ENCODE results near the gene DNAJC16. TPM values are rescaled to one million over a fixed set of nuclear protein-coding genes. Genes with fewer than 3 reads are reported as not detected.

DNAJC16 gene
- total RNA-seq, 1 donor from 2014 or later: 13.1 TPM

GRCh38 chr1:15538771-15539170 is 12.1 kb downstream of the DNAJC16 start:
- no peak for DNase-seq (ENCODE audit: low read depth, low spot score)

- DNase-seq (ENCODE audit: low read depth, low spot score): no peak
Measured at GRCh38 chr1:15540186-15540585, 13.5 kb downstream of the DNAJC16 start.

- DNase-seq (ENCODE audit: low read depth, low spot score): no peak
Measured at GRCh38 chr1:15541231-15541792, 14.7 kb downstream of the DNAJC16 start.

GRCh38 chr1:15542388-15543250 is 16.0 kb downstream of the DNAJC16 start:
- DNase-seq (ENCODE audit: low read depth, low spot score): no peak

- no peak for DNase-seq (ENCODE audit: low read depth, low spot score)
Measured at GRCh38 chr1:15543251-15543588, 16.6 kb downstream of the DNAJC16 start.

- no peak for DNase-seq (ENCODE audit: low read depth, low spot score)
Measured at GRCh38 chr1:15543589-15544568, 17.2 kb downstream of the DNAJC16 start.

- no peak for DNase-seq (ENCODE audit: low read depth, low spot score)
Measured at GRCh38 chr1:15546641-15547040, 20.0 kb downstream of the DNAJC16 start.

GRCh38 chr1:15550573-15550972 is 23.9 kb downstream of the DNAJC16 start:
- DNase-seq (ENCODE audit: low read depth, low spot score): no peak

GRCh38 chr1:15557008-15557407 is 30.4 kb downstream of the DNAJC16 start:
- DNase-seq (ENCODE audit: low read depth, low spot score): no peak

- no peak for DNase-seq (ENCODE audit: low read depth, low spot score)
Measured at GRCh38 chr1:15557594-15557993, 30.9 kb downstream of the DNAJC16 start.

GRCh38 chr1:15558516-15558915 is 31.9 kb downstream of the DNAJC16 start:
- no peak for DNase-seq (ENCODE audit: low read depth, low spot score)

- DNase-seq (ENCODE audit: low read depth, low spot score): no peak
Measured at GRCh38 chr1:15559189-15559810, 32.7 kb downstream of the DNAJC16 start.

- no peak for DNase-seq (ENCODE audit: low read depth, low spot score)
Measured at GRCh38 chr1:15568387-15569073, 41.9 kb downstream of the DNAJC16 start.

GRCh38 chr1:15570861-15571260 is 44.2 kb downstream of the DNAJC16 start:
- no peak for DNase-seq (ENCODE audit: low read depth, low spot score)

- no peak for DNase-seq (ENCODE audit: low read depth, low spot score)
Measured at GRCh38 chr1:15571266-15571665, 44.6 kb downstream of the DNAJC16 start.

GRCh38 chr1:15573477-15573876 is 46.8 kb downstream of the DNAJC16 start:
- no peak for DNase-seq (ENCODE audit: low read depth, low spot score)

GRCh38 chr1:15574741-15575140 is 48.1 kb downstream of the DNAJC16 start:
- no peak for DNase-seq (ENCODE audit: low read depth, low spot score)

GRCh38 chr1:15575549-15576150 is 49.0 kb downstream of the DNAJC16 start:
- no peak for DNase-seq (ENCODE audit: low read depth, low spot score)

GRCh38 chr1:15577691-15578090 is 51.0 kb downstream of the DNAJC16 start:
- no peak for DNase-seq (ENCODE audit: low read depth, low spot score)

- DNase-seq (ENCODE audit: low read depth, low spot score): no peak
Measured at GRCh38 chr1:15578921-15579682, 52.5 kb downstream of the DNAJC16 start.
